Gastroesophageal sphincter (tissue), 4 donors: Measurements from ENCODE around the gene NPSR1. TPM values are rescaled to one million over a fixed set of nuclear protein-coding genes. Genes with fewer than 3 reads are reported as not detected.

Experiments
- ATAC-seq: fragments of 150-250 bp; one replicate; pipeline ENCODE4 v1.9.1; 2016; ENCODE audit warnings: mild to moderate bottlenecking, moderate library complexity
- H3K27ac ChIP-seq, 4 donors: fragments of 200-600 bp; sonication (generic) in 3 of 4; 1 replicate in 3 of 4; 2 replicates in 1 of 4; pipeline ENCODE4 v1.5.1; 2016 to 2019
- H3K27me3 ChIP-seq: fragments of 200-600 bp; sonication (generic); one replicate; pipeline ENCODE4 v1.5.1; 2019
- H3K36me3 ChIP-seq, 2 donors: fragments of 200-600 bp; sonication (generic); one replicate each; pipeline ENCODE4 v1.5.1; 2019; ENCODE audit warnings: control low read depth in 1 of 2
- H3K4me1 ChIP-seq, 3 donors: fragments of 200-600 bp; sonication (generic); 1 replicate in 2 of 3; 2 replicates in 1 of 3; pipeline ENCODE4 v1.5.1; 2016 to 2019; ENCODE audit warnings: control low read depth in 2 of 3
- H3K4me3 ChIP-seq, 2 donors: fragments of 200-600 bp; sonication (generic); one replicate each; pipeline ENCODE4 v1.5.1; 2019; ENCODE audit warnings: mild to moderate bottlenecking in 1 of 2, moderate library complexity in 1 of 2
- H3K9me3 ChIP-seq, 3 donors: fragments of 200-600 bp; sonication (generic); one replicate each; pipeline ENCODE4 v1.5.1; 2017 to 2019; ENCODE audit warnings: control low read depth in 2 of 3
- EP300 ChIP-seq: sonication (generic); formaldehyde crosslinking; IDR thresholded peaks from one replicate; pipeline ENCODE4 v1.6.1; 2017; ENCODE audit warnings: antibody characterized with exemption, mild to moderate bottlenecking
- POLR2A ChIP-seq, 2 donors: fragments of 450-650 bp; IDR thresholded peaks; one replicate each; pipeline ENCODE4 v1.6.1; 2017; ENCODE audit warnings: antibody characterized with exemption in 2 of 2, mild to moderate bottlenecking in 2 of 2, moderate library complexity in 1 of 2
- POLR2AphosphoS5 ChIP-seq: sonication (generic); formaldehyde crosslinking; IDR thresholded peaks from one replicate; pipeline ENCODE4 v1.6.1; 2017; ENCODE audit warnings: antibody characterized with exemption
- WGBS, 2 donors: methylation state at CpG; one replicate each; pipeline ENCODE4 v1.1.5; 2018; ENCODE audit warnings: low coverage in 1 of 2; 5-methylcytosine and 5-hydroxymethylcytosine counted together
- total RNA-seq, 4 donors: library from RNA; depleted of rRNA; stranded (reverse); fragments of >200 nt; gene quantifications; one replicate each; pipeline ENCODE4 v1.1.0, GENCODE V29; 2016
- TF ChIP-seq, protein P1 (sequence below), 4 experiments: fragments of 200-600 bp in 2 of 4; fragments of 450-650 bp in 2 of 4; sonication (generic) in 1 of 4; IDR thresholded peaks; one replicate each; pipeline ENCODE4 v1.5.1; 2017 to 2019; ENCODE audit warnings: antibody characterized with exemption in 4 of 4, mild to moderate bottlenecking in 2 of 4, moderate library complexity in 2 of 4

The NPSR1 gene
- total RNA-seq, 4 donors from 2014 or later: not detected

DNA sequence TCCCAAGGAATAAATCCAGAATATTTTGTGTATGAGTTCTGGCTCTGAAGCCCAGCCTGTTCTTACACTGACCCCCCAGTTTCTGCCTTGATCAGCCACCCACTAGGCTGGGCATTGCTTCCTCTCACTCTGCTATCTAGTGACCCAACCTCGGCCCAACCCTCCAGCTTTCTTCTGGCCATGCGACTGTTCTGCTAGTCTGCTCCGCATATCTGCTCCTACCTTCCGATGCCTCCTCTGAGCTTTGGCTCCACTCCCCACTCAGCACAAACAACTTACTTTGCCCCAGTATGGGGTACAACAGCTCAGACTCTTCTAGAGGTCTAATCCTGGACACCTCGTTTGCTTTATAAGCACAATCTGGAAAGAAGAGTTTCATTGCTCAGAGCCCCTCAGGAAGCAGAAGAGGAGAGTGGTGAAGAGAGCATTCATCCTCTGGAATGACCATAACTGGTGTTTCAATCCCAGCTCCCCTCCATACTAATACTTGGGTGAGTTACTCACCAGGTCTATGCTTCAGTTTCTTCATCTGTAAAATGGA, 99.6 kb downstream of the NPSR1 start:
- TF ChIP-seq POLR2A (IDR thresholded peaks at IDR 0.05): no peak
- no peak for TF ChIP-seq POLR2AphosphoS5
- TF ChIP-seq EP300: no peak
- TF ChIP-seq, protein P1, sequence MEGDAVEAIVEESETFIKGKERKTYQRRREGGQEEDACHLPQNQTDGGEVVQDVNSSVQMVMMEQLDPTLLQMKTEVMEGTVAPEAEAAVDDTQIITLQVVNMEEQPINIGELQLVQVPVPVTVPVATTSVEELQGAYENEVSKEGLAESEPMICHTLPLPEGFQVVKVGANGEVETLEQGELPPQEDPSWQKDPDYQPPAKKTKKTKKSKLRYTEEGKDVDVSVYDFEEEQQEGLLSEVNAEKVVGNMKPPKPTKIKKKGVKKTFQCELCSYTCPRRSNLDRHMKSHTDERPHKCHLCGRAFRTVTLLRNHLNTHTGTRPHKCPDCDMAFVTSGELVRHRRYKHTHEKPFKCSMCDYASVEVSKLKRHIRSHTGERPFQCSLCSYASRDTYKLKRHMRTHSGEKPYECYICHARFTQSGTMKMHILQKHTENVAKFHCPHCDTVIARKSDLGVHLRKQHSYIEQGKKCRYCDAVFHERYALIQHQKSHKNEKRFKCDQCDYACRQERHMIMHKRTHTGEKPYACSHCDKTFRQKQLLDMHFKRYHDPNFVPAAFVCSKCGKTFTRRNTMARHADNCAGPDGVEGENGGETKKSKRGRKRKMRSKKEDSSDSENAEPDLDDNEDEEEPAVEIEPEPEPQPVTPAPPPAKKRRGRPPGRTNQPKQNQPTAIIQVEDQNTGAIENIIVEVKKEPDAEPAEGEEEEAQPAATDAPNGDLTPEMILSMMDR (IDR thresholded peaks at IDR 0.05): no peak
- 55 to 85% methylated on average over 2 to 5 of the region's 5 CpGs for WGBS, 2 donors
- Histone ChIP-seq H3K4me1 (no peaks in the 10 kb centered on the region), H3K9me3 (no peaks in the 10 kb centered on the region), H3K36me3 (no peaks in the 10 kb centered on the region), H3K27me3 (no peaks in the 10 kb centered on the region), H3K27ac (no peak overlapping the region), H3K4me3 (no peak overlapping the region)
- no peak for ATAC-seq

DNA sequence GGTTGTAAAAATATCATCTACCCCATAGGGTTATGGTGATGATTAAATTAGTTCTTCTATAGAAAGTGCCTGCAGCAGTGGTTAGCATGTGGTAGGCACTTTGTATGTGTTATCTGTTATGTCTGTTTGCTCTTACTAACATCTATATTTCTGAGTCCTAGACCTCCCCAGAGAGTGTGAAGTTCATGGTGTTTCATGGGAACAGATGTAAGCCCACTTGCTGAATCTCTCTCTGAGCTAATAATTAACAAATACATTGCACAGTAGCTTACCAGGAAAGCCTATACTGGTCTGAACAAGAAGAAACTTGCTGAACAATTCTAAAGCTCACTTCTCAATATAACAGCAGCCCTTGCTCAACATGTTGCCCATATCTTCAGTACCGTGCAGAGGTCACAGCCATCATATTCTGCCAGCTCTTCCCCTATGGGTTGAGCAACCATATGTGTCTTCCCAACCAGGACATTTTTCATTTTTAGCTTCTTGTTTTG, 100.1 kb downstream of the NPSR1 start:
- no peak overlapping the region for H3K4me3 ChIP-seq
- ATAC-seq: no peak
- no peaks in the 10 kb centered on the region for H3K4me1 ChIP-seq
- 67 to 88% methylated on average over 1 of the region's 1 CpG for WGBS, 2 donors
- H3K27ac ChIP-seq: no peak overlapping the region
- no peaks in the 10 kb centered on the region for H3K36me3 ChIP-seq
- no peaks in the 10 kb centered on the region for H3K27me3 ChIP-seq
- no peaks in the 10 kb centered on the region for H3K9me3 ChIP-seq
- TF ChIP-seq POLR2A (IDR thresholded peaks at IDR 0.05) (no peak), POLR2AphosphoS5 (no peak), EP300 (no peak)
- TF ChIP-seq, protein P1 (IDR thresholded peaks at IDR 0.05): no peak

DNA sequence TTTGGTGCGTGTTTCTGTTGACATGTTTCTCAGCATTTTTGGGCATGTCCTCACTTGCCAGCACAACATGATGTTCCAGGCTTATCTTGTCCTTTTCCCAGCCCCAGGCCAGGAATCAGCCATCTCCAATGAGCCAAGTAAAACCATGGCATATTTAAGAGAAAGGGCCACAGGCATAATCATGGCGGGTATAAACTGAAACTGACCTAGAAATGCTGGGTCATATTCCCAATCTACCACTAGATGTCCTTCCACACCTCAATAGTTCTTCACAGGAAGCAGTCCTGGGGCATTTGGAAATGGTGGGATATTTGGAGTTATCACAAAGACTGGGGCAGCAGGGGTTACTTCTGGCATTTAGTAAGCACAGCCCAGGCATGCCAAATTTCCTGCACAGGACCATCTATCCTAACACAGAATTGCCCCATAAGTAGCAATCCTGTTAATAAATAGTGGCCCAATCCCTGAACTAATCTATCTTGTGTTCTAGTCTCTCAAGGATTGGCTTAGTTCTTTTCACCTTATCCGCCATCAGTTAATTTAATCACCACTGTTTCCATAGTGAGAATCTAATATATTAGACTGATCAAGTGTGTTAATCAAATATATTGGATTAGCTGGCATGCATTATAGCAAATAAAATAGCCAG, 101.6 kb downstream of the NPSR1 start:
- Histone ChIP-seq H3K27ac (no peak overlapping the region), H3K4me3 (no peak overlapping the region), H3K36me3 (no peaks in the 10 kb centered on the region), H3K9me3 (no peaks in the 10 kb centered on the region), H3K4me1 (no peaks in the 10 kb centered on the region), H3K27me3 (no peaks in the 10 kb centered on the region)
- 78 to 100% methylated on average over 2 to 3 of the region's 3 CpGs for WGBS, 2 donors
- TF ChIP-seq EP300: no peak
- no peak for TF ChIP-seq POLR2AphosphoS5
- TF ChIP-seq, protein P1 (IDR thresholded peaks at IDR 0.05): peak in 1 of 4 experiments; percentile 30
- TF ChIP-seq POLR2A (IDR thresholded peaks at IDR 0.05): no peak
- ATAC-seq: no peak

DNA sequence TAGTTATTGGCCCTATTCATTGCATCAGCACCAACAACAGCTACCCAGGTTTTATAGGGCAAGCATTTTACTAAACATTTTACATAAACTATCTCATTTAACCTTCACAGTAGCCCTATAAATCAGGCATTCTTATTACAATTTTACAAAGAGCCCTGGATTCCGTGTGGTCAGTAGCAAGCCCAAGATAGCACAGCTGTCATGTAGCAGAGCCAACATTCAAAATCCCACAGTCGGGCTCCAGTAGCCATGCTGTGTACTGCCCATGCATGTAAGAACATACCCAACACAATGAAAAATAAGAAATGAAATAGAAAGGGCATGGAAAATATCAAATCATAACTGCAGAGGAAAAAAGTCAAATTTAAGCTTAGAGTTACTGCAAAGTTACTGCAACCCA, 102.3 kb downstream of the NPSR1 start:
- no peaks in the 10 kb centered on the region for H3K27me3 ChIP-seq
- no peaks in the 10 kb centered on the region for H3K4me1 ChIP-seq
- ATAC-seq: no peak
- no peak overlapping the region for H3K27ac ChIP-seq
- H3K36me3 ChIP-seq: no peaks in the 10 kb centered on the region
- TF ChIP-seq, protein P1 (IDR thresholded peaks at IDR 0.05): no peak
- TF ChIP-seq POLR2A (IDR thresholded peaks at IDR 0.05): no peak
- TF ChIP-seq EP300: no peak
- TF ChIP-seq POLR2AphosphoS5: no peak
- H3K4me3 ChIP-seq: no peak overlapping the region
- H3K9me3 ChIP-seq: no peaks in the 10 kb centered on the region
- 66 to 73% methylated on average over 2 of the region's 2 CpGs for WGBS, 2 donors

DNA sequence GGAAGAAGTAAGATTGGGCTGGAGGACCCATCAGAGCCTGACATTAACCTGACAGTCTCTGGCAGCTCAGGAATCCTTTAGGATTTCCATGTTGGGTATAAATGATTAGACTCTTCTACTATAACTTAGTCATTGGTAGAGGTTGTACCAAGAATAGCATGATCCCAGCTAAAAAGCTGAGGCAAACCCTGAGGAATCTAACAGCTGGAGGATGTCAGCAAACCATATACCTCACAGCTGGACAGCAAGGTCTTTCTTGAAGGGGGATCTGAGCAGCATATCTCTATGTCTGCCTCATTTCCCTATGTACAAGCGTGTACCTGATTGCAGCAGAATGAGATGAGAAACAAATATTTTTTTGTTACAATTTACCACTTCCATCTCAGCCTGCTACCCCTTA, 103.2 kb downstream of the NPSR1 start:
- Histone ChIP-seq H3K4me1 (no peaks in the 10 kb centered on the region), H3K9me3 (no peaks in the 10 kb centered on the region), H3K36me3 (no peaks in the 10 kb centered on the region), H3K4me3 (no peak overlapping the region), H3K27ac (no peak overlapping the region), H3K27me3 (no peaks in the 10 kb centered on the region)
- ATAC-seq: no peak
- TF ChIP-seq EP300 (no peak), POLR2A (IDR thresholded peaks at IDR 0.05) (no peak), POLR2AphosphoS5 (no peak)
- TF ChIP-seq, protein P1 (IDR thresholded peaks at IDR 0.05): no peak
- 63 to 67% methylated on average over 1 of the region's 1 CpG for WGBS, 2 donors
